HG02885 (cell line): Measurements from ENCODE around the gene OR2W1.
A peak's percentile ranks its signal among the peaks of the same experiment; 100 is the strongest.

Experiments
- ATAC-seq: cut with Tn5 transposase; IDR thresholded peaks from one replicate; pipeline ENCODE4 v1.9.1; 2021; ENCODE audit warnings: mild to moderate bottlenecking; ENCODE audit not compliant: unreplicated experiment, poor library complexity

Gene OR2W1, protein sequence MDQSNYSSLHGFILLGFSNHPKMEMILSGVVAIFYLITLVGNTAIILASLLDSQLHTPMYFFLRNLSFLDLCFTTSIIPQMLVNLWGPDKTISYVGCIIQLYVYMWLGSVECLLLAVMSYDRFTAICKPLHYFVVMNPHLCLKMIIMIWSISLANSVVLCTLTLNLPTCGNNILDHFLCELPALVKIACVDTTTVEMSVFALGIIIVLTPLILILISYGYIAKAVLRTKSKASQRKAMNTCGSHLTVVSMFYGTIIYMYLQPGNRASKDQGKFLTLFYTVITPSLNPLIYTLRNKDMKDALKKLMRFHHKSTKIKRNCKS

DNA sequence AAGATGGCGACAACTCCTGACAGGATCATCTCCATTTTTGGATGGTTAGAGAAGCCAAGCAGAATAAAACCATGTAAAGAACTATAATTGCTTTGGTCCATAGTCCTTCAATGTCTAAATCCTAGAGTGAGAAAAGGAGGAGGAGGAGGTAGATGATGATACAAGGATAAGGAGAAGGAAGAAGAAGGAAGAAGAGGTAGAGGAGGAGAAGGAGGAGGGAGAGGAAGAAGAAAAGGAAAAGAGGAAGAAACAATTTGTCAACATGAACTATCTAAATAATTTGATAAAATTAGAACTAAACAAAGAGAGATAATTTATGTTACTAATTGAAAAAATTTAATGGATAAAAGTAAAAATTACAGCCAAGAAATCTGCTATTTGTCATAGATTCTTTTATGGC lies at the start of gene OR2W1:
TSS of gene OR2W1 (minus strand) at position 101 of the 400 bp plus-strand sequence. CDS start at position 101, 0 bp downstream.
- no peak for ATAC-seq

DNA sequence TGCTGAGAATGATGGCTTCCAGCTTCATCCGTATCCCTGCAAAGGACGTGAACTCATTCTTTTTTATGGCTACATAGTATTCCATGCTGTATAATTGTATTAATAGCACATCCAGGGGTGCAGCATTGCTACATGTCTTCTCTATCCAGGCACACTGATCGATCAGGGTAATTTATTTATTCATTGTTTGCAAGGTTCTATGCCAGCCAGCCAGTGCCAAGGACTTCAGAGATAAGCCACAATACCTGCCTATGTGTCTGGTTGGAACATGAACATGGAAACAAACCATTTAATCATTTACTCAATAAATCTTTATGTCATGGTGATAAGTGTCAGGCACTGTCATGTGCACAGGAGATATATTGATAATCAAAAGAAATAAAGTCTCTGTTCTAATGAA lies 48.0 kb upstream of the OR2W1 start:
- ATAC-seq, result no peak

GRCh38 chr6:29087213-29087612 lies 42.2 kb upstream of the OR2W1 start, which contains the start of gene OR2B3:
Gene OR2B3, minus strand, starts transcription at chr6:29087313. Its CDS starts 65 bp downstream, at chr6:29087248.
- ATAC-seq, result no peak

DNA sequence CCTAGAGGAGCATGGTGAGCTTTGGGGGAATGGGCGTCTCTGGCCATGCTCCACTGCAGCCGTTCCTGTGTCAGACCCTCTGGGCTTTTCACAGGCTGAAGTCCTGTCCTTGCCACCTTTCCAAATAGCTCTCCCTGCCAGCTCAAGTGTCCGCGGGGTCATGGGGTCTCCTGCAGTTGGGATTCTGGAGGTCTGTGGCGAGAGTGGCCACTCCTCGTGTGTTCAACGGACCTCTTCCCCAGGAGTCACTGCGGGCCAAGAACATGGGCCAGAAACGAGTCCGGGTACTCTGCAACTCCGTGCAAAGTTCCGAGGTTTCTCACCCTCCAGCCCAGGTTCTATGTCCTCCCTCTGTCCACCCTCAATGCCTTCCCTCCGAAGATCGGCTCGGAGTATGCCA lies 37.5 kb upstream of the OR2W1 start:
- no peak for ATAC-seq

DNA sequence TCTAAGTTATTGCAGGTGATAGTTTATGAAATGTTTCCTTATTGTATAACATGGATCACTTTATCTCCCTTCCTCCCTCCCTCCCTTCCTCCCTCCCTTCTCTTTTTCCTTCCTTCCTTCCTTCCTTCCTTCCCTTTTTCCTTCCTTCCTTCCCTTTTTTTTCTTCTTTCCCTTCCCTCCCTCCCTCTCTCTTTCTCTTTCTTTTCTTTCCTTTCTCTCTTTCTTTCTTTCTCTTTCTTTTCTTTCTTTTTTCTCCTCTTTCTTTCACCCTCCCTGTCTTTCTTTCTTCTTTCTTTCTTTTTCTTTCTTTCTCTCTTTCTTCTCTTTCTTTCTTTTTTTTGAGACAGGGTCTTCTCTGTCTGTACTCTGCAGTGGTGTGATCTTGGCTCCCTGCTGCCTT lies 36.3 kb upstream of the OR2W1 start:
- no peak for ATAC-seq

DNA sequence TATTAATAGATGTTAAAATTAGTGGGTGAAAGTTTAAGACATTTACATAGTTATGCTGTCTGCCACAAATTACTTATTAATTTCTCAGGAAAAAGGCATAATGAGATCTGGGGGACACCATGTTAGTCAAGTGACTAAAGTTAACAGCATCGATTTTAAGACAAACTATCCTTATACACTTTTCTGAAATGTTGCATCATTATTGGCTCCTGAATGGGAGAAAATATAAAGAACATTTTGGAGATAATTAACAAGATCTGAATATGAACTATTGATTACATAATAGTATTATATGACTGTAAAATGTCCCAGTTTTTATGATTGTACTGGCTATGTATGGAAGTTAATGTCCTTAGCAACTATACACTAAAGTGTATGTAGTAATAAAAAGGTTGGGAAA lies 34.2 kb upstream of the OR2W1 start:
- no peak for ATAC-seq

GRCh38 chr6:29071831-29072723 lies 27.1 kb upstream of the OR2W1 start:
- ATAC-seq, result peak; percentile 63

DNA sequence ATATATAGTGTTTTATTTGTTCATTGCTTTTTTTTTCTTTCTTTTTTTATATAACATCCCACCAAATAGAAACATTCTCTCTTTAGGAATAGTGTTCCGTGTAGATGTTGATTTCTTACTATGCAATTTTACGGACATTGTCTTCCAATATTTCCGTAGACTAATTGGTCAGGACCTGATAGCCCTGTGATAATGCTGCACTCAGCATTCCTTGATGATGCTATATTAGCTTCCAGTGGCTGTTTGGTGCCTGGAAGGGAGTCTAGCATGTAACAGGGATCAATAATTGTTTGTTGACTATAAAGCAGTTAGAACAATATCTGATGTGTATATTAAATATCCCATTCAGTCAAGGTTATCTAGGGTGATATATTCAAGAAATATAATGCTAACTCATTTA lies 6.7 kb upstream of the OR2W1 start:
- ATAC-seq, result no peak

GRCh38 chr6:29035951-29036350 lies 9.0 kb downstream of the OR2W1 start:
- ATAC-seq, result no peak

DNA sequence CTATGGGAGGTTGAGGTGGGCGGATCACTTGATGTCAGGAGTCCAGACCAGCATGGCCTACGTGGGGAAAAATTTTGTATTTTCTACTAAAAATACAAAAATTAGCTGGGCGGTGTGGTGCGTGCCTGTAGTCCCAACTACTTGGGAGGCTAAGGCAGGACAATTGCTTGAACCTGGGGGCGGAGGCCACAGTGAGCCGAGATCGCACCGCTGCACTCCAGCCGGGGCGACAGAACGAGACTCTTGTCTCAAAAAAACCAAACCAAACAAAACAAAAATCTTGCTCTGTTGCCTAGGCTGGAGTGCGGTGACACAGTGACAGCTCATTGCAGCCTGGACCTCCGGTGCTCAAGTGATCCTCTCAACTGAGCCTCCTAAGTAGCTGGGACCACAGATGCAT lies 16.2 kb downstream of the OR2W1 start:
- ATAC-seq, result no peak

DNA sequence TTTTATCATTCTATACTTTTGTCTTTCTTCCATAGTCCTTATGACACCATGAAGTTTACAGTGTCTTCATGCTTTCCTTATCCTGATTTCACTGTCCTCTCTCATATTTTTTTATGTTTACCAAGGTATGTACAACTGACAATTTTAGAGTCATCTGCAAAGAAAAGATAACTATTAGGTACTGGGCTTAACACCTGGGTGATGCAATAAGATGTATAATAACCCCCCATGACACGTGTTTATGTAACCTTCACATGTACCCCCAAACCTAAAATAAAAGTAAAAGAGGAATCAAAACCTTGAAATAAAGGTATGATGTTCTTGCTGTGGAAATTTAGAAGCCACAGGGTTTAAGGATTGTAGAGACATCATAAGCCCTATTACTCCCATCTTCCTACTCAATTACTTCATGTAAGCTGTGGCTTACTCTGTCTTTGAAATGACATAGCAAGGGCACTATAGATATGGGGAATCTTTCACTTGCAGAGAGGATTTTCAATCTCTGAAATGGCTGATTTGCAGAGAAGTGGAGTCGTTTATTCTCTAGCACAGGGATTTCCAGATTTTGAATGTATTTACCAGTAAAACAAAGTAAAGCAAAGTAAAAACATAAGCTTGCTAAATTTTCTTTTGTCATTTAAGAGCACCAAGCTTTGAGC lies 18.9 kb downstream of the OR2W1 start:
- ATAC-seq, result no peak

GRCh38 chr6:29021434-29021833 lies 23.5 kb downstream of the OR2W1 start:
- ATAC-seq, result no peak

- no peak for ATAC-seq
These were observed 25.3 kb downstream of the OR2W1 start for GRCh38 chr6:29019629-29020028.

- ATAC-seq, result no peak
These were observed 27.6 kb downstream of the OR2W1 start for GRCh38 chr6:29017428-29017802.

GRCh38 chr6:29016559-29017427 lies 28.2 kb downstream of the OR2W1 start:
- ATAC-seq, result peak; percentile 89

DNA sequence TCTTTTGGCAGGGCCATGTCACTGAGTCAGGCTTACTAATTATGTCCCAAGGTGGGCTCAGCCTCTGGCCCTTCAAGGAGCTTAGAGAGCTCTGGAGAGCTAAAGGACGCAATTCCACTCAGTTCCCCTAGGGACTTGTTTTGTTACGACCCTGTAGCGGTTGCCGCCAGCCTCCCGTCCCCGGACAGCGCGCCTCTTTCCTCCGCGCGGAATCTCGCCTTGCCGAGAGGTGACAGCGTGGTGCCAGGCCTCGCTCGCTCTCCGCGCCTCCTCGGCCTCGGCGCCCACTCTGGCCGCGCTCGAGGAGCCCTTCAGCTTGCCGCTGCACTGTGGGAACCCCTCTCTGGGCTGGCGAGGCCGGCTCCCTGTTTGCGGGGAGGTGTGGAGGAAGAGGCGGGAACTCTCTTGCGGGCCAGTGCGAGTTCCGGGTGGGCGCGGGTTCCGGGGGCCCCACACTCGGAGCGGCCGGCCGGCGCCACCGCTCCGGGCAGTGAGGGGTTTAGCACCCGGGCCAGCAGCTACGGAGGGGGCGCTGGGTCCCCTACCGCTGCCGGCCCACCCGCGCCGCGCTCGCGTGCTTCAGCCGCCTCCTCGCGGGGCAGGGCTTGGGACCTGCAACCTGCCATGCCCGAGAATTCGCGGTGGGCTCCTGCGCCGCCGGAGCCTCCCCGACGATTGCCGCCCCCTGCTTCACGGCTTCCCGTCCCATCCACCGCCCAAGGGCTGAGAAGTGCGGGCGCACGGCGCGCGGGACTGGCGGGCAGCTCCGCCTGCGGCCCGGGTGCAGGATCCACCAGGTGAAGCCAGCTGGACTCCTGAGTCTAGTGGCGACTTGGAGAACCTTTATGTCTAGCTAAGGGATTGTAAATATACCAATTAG lies 30.0 kb downstream of the OR2W1 start:
- ATAC-seq, result no peak

DNA sequence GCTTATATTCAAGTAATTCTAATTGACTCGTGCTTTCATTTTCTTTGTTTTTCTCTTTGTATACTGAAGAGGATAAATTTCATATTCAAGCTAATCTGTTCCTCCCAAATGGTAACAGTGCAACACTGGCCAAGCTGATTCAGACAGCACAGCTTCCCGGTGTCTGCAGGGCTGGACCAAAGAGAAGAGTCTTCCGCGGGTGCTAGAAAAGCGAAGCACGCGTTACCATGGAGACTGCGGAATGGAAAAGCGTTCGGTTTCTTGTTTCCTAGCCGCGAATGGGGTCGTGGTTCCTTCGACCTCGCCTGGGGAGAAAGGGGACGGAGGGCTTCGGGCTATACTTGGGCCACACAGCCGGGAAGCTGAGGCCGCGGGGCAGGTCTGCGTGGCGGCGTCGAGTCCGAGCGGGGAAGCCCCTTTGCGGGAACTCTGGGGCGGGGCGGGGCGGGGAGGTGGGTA lies 33.7 kb downstream of the OR2W1 start:
- no peak for ATAC-seq

DNA sequence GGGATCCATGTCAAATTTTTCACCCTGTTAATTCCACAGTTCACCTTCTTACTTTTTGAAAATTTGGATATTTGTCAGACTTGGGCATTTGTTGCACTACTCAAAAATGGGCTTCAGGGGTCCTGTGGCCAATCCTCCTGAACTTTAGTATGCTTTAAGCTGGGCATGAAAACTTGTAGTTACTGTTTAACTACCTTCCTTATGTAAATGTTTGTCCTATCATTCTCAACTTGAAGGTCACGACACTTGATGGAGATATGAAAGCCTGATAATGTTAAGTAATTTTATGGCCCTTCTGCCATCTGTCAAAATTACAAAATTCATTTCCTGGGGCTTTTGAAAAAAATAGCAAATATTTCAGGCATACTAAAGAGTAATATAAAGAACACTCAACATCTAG lies 35.6 kb downstream of the OR2W1 start:
- no peak for ATAC-seq

GRCh38 chr6:29008089-29008488 lies 36.9 kb downstream of the OR2W1 start:
- ATAC-seq, result no peak
